ENCODE data around the gene PIRT. TPM values are rescaled to one million over a fixed set of nuclear protein-coding genes. Genes with fewer than 3 reads are reported as not detected.

Gene PIRT
- polyA plus RNA-seq, 3 donors = not detected

GRCh38 chr17:10815319-10815718 is 22.6 kb downstream of the PIRT start:
- Histone ChIP-seq H3K36me3 (replicated peaks in 1 of 2; ENCODE audit: control insufficient read depth in 1 of 2, insufficient read depth in 2 of 2, low read length in 2 of 2) (no peaks in the 10 kb centered on the region), H4K20me1 (ENCODE audit: insufficient read depth, low read length) (no peaks in the 10 kb centered on the region), H3K79me2 (ENCODE audit: insufficient read depth, low read length) (no peaks in the 10 kb centered on the region), H3K9ac (ENCODE audit: insufficient read depth, low read length, poor library complexity, severe bottlenecking) (no peak overlapping the region), H3K27me3 (ENCODE audit: control insufficient read depth in 2 of 2, insufficient read depth in 2 of 2, low read length in 2 of 2) (no peaks in the 10 kb centered on the region), H3K9me3 (replicated peaks in 1 of 2; ENCODE audit: control insufficient read depth in 1 of 2, insufficient read depth in 1 of 2, low read length in 2 of 2) (no peaks in the 10 kb centered on the region), H2AFZ (ENCODE audit: insufficient read depth, low read depth, low read length, poor library complexity, severe bottlenecking) (no peak overlapping the region), H3K27ac (ENCODE audit: low read depth in 1 of 2, low read length in 2 of 2) (no peak overlapping the region), H3K4me2 (replicated peaks; ENCODE audit: extremely low read depth, low read length, poor library complexity, severe bottlenecking) (no peak overlapping the region), H3K4me3 (replicated peaks in 1 of 3; ENCODE audit: low read depth in 2 of 3, low read length in 3 of 3) (no peak overlapping the region), H3K4me1 (ENCODE audit: control insufficient read depth in 1 of 2, insufficient read depth in 2 of 2, low read length in 2 of 2) (no peaks in the 10 kb centered on the region)
- Mint-ChIP-seq H3K9me3 (peaks cover 0 to 3% (median 0%) of the 10 kb centered on the region in 7 donors), H3K4me1 (no peaks in the 10 kb centered on the region), H3K27me3 (ENCODE audit: low read depth in 3 of 3) (peaks cover 1 to 9% (median 1%) of the 10 kb centered on the region in 3 donors), H3K4me3 (no peak overlapping the region), H3K36me3 (no peaks in the 10 kb centered on the region), H3K27ac (no peak overlapping the region)
- DNase-seq = no peak
- intact Hi-C loops (cut with micrococcal nuclease) = no loop called here
- no peak for TF ChIP-seq CTCF (IDR thresholded peaks at IDR 0.05)
- WGBS (ENCODE audit: insufficient coverage) = 93% methylated on average over 4 of the region's 5 CpGs

- no peaks in the 10 kb centered on the region for H3K36me3 ChIP-seq (replicated peaks in 1 of 2; ENCODE audit: control insufficient read depth in 1 of 2, insufficient read depth in 2 of 2, low read length in 2 of 2)
- no peak for TF ChIP-seq CTCF (IDR thresholded peaks at IDR 0.05)
- no peaks in the 10 kb centered on the region for H3K9me3 ChIP-seq (replicated peaks in 1 of 2; ENCODE audit: control insufficient read depth in 1 of 2, insufficient read depth in 1 of 2, low read length in 2 of 2)
- no peaks in the 10 kb centered on the region for H3K27me3 ChIP-seq (ENCODE audit: control insufficient read depth in 2 of 2, insufficient read depth in 2 of 2, low read length in 2 of 2)
- no peak overlapping the region for H3K9ac ChIP-seq (ENCODE audit: insufficient read depth, low read length, poor library complexity, severe bottlenecking)
- no peaks in the 10 kb centered on the region for H3K79me2 ChIP-seq (ENCODE audit: insufficient read depth, low read length)
- H3K27ac ChIP-seq (ENCODE audit: low read depth in 1 of 2, low read length in 2 of 2) = no peak overlapping the region
- DNase-seq = no peak
- no peaks in the 10 kb centered on the region for H3K4me1 ChIP-seq (ENCODE audit: control insufficient read depth in 1 of 2, insufficient read depth in 2 of 2, low read length in 2 of 2)
- Mint-ChIP-seq H3K27me3 (ENCODE audit: low read depth in 3 of 3) (peaks cover 1 to 7% (median 1%) of the 10 kb centered on the region in 3 donors), H3K27ac (no peak overlapping the region), H3K36me3 (no peaks in the 10 kb centered on the region), H3K9me3 (peaks cover 0 to 3% (median 0%) of the 10 kb centered on the region in 7 donors), H3K4me1 (no peaks in the 10 kb centered on the region), H3K4me3 (no peak overlapping the region)
- H4K20me1 ChIP-seq (ENCODE audit: insufficient read depth, low read length) = no peaks in the 10 kb centered on the region
- WGBS (ENCODE audit: insufficient coverage) = no CpG with 5 or more reads among the region's 1 CpG
- no peak overlapping the region for H2AFZ ChIP-seq (ENCODE audit: insufficient read depth, low read depth, low read length, poor library complexity, severe bottlenecking)
- intact Hi-C loops (cut with micrococcal nuclease) = no loop called here
- H3K4me3 ChIP-seq (replicated peaks in 1 of 3; ENCODE audit: low read depth in 2 of 3, low read length in 3 of 3) = no peak overlapping the region
- H3K4me2 ChIP-seq (replicated peaks; ENCODE audit: extremely low read depth, low read length, poor library complexity, severe bottlenecking) = no peak overlapping the region
Measured at GRCh38 chr17:10814075-10814474, 23.8 kb downstream of the PIRT start.

Measured in CD14-positive monocyte (primary cell).